Activated T-helper 1 cell treated with anti-CD3 and anti-CD28 coated beads, Interleukin-12 subunit alpha, Interleukin-12 subunit beta, Interleukin-2, Interleukin-4 antibody, amounts not matched to agents 30 ng/mL and 10 ng/mL and 1 ng/mL, durations not matched to agents 14 hours and 24 hours and 36 hours (primary cell): ENCODE results near the gene TSC22D3. TPM values are rescaled to one million over a fixed set of nuclear protein-coding genes. Genes with fewer than 3 reads are reported as not detected.

Experiments
- DNase-seq: peaks from one replicate; pipeline ENCODE4 v3.0.0; 2021; ENCODE audit warnings: low spot score
- H3K27ac Mint-ChIP-seq: one replicate; pipeline ENCODE4 v1.8.0; 2021; ENCODE audit warnings: mild to moderate bottlenecking, mixed read lengths
- H3K27me3 Mint-ChIP-seq: one replicate; pipeline ENCODE4 v1.8.0; 2022; ENCODE audit warnings: mild to moderate bottlenecking, moderate library complexity, mixed read lengths; ENCODE audit not compliant: insufficient read depth
- H3K36me3 Mint-ChIP-seq: one replicate; pipeline ENCODE4 v1.8.0; 2021; ENCODE audit warnings: low read depth, mixed read lengths
- H3K4me1 Mint-ChIP-seq: one replicate; pipeline ENCODE4 v1.8.0; 2021; ENCODE audit warnings: low read depth, mixed read lengths
- H3K4me3 Mint-ChIP-seq: one replicate; pipeline ENCODE4 v1.8.0; 2021; ENCODE audit warnings: mild to moderate bottlenecking, moderate library complexity, mixed read lengths
- H3K9me3 Mint-ChIP-seq: one replicate; pipeline ENCODE4 v1.8.0; 2021; ENCODE audit warnings: mixed read lengths
- intact Hi-C: fragments of 100-400 bp; cut with micrococcal nuclease; formaldehyde crosslinking; loops from one replicate; pipeline ENCODE4 v1.15.1; 2024
- total RNA-seq: library from RNA; stranded (reverse); gene quantifications from 2 replicates; pipeline ENCODE4 v1.2.3, GENCODE V29; 2022

The TSC22D3 gene
- total RNA-seq, 1 donor from 2014 or later = 30.6 TPM

- Mint-ChIP-seq H3K27me3 (peaks cover 2% of the 10 kb centered on the region), H3K9me3 (no peaks in the 10 kb centered on the region)
- intact Hi-C loops = no loop called here
Observed at GRCh38 chrX:107721966-107722707, 53.5 kb downstream of the TSC22D3 start.

DNA sequence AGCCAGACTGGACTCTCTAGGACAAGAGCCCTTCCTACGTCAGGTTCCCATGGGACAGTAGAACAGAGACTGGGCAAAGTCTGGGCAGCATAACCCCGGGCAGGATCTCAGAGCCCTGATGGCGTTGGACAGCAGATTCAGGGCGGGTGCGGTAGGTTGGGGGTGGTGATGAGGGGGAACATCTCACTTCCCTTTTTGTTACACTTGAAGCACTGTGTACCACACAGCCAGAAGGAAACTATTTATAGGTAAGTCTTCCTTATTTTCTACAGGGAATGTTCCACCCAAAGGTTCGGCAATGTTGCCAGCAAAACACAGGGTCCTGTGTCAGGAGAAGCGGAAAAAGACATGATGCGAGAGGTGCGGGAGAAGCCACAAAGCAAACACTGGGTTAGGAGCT, 54.3 kb downstream of the TSC22D3 start:
- intact Hi-C loops = no loop called here
- DNase-seq = no peak
- Mint-ChIP-seq H3K36me3 (no peaks in the 10 kb centered on the region), H3K9me3 (no peaks in the 10 kb centered on the region), H3K27ac (no peak overlapping the region), H3K27me3 (no peaks in the 10 kb centered on the region), H3K4me1 (peaks cover 18% of the 10 kb centered on the region), H3K4me3 (no peak overlapping the region)

More at GRCh38 chrX:107721966-107722707, 53.5 kb downstream of the TSC22D3 start:
- DNase-seq = no peak
- H3K4me1 Mint-ChIP-seq = peaks cover 16% of the 10 kb centered on the region
- H3K4me3 Mint-ChIP-seq = no peak overlapping the region
- H3K36me3 Mint-ChIP-seq = no peaks in the 10 kb centered on the region
- no peak overlapping the region for H3K27ac Mint-ChIP-seq

DNA sequence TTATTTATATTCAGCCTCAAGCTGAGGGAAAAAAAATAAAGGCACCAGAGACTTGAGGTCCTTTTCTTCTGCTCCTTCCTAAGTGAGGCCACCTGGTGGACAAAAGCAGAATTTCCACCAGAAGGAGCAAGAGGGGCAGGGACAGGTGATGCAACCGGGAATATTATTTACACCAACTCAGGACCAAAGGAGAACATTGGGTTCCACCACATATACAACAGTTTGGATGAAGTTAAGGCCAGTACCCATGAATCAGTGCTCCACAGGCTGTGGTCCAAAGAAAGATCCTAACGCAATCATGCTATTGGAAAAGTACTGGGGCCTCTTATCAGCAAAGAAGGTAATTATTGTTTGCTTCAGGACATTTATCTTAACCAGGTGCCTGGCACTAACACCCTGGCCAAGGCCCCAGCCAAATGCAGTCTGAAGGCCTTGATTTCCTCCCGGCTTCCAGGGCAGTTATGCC, 57.4 kb downstream of the TSC22D3 start:
- H3K4me1 Mint-ChIP-seq = peaks cover 36% of the 10 kb centered on the region
- no peaks in the 10 kb centered on the region for H3K9me3 Mint-ChIP-seq
- intact Hi-C loops = loop anchor here (1.0 kb wide), 4 partner anchors 59 to 373 kb away; partner anchors contain the start of genes ATG4A, NCBP2L, PRPS1 and PSMD10
- DNase-seq = peak; percentile 38
- peaks cover 11% of the 10 kb centered on the region for H3K36me3 Mint-ChIP-seq
- peak overlapping the region; percentile 87 for H3K27ac Mint-ChIP-seq
- H3K27me3 Mint-ChIP-seq = no peaks in the 10 kb centered on the region
- peak overlapping the region; percentile 93 for H3K4me3 Mint-ChIP-seq

DNA sequence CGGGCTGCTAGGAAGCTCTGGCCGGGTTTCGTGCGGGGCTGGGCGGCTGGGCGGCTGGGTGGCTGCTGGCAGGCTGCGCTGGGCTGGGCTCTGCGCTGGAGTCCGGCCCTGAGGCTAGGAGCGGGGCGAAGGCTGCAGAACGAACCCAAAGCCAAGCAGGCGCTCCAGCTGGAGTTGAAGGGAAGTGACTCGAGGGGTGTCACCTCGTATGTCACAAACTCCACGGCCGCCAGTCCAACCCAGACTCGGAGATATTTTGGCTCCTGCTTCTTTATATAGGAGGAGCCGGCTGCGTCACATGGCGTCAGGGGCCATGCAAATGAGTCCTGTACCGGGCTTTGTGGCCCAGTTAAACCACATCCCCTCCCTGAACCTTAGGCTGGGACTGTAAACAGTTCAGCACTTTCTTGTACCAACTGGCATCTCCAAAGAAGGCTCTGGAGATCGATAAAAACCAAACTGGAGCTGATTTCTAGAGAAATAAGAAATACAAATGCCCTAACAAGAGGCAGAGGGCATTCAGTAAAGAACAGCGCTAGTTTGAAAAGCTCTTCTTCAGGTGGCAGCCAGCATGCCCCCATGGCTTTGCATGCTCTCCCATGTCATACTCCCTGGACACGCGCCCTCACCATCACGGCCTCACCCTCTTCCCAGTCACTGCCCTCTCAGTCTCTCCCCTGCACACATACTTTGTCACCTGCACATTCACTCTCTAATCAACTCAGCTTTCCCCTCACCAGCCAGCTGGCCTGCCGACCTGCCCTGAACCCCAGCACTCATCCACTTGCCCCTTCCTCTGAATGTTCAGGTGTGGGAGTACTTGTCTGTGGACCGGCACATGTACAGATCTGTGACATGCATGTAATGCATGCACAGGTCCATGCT, 58.5 kb downstream of the TSC22D3 start:
- Mint-ChIP-seq H3K36me3 (peaks cover 11% of the 10 kb centered on the region), H3K27me3 (no peaks in the 10 kb centered on the region), H3K9me3 (no peaks in the 10 kb centered on the region), H3K4me1 (peaks cover 46% of the 10 kb centered on the region), H3K4me3 (peak overlapping the region; percentile 93), H3K27ac (peak overlapping the region; percentile 87)
- DNase-seq = peak; percentile 84
- intact Hi-C loops = loop anchor here (1.0 to 2.0 kb wide), 3 partner anchors 25 to 178 kb away; no protein-coding TSS in a partner anchor

DNA sequence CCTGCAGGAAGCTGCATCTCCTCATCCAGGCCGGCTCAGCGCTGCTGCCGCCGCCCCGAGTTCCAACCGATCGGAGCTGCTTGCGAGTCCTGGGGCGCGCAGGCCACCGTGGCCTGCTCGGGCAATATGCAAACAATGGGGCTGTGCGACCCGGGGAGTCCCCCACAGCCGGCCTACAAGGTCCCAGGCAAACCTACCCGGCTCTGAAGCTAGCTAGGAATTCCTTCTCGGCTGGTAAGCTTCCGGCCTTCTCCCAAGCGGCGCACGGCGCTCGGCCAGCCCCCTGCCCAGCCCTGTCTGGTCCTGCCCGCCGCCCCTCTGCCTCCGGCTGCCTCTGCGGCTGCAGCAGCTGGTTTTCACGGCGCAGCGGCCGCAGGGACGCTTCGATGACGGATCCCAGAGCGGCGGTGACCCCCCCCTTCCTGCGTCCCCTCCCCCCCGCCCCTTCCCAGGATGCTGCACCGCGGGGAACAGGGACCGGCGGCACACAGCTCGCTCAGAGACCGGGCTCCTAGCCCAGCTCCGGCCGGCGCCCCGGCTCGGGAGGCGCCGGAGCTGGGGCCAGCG, 59.4 kb downstream of the TSC22D3 start:
- H3K9me3 Mint-ChIP-seq = no peaks in the 10 kb centered on the region
- peaks cover 13% of the 10 kb centered on the region for H3K36me3 Mint-ChIP-seq
- peak overlapping the region; percentile 93 for H3K4me3 Mint-ChIP-seq
- H3K4me1 Mint-ChIP-seq = peaks cover 52% of the 10 kb centered on the region
- no peak for DNase-seq
- intact Hi-C loops = loop anchor here (2.0 kb wide), 1 partner anchor 179 kb away; no protein-coding TSS in a partner anchor
- no peaks in the 10 kb centered on the region for H3K27me3 Mint-ChIP-seq
- peak overlapping the region; percentile 92 for H3K27ac Mint-ChIP-seq

DNA sequence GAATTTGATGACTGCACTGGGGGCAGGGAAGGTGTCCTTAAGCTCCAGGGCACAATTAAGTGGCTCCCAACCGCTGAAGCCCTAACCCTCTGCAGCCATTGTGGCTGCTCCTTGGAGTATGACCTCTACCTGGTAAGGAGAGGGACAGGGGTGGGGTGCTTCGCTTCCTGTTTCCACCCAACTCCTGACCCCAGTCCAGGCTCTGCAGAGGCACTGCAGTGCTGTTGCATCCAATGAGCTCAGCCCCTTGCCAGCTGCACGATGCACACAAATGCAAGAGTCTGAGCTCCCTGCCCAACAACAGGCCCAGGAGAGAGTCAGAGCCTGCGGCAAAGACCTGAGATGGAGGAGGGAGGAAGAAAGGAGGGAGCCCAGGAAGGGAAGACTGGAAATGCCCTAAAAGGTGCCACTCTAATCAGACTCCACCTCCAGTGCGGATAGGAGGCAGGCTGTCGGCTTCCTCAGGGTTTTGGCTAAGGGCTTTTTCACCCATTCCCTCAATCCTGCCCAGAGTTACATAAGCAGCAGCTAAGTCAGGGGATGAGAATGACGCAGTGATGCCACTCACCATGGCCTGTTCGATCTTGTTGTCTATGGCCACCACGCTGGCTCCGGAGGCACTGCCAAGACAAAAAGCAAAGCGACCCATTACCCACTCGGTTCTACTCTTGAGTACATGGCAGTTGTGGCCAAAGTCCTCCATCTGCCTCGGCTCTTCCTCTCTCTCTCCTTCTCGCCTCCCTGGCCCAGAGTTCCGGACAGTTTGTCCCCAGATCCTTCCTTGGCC, 60.1 kb downstream of the TSC22D3 start:
- Mint-ChIP-seq H3K36me3 (peaks cover 14% of the 10 kb centered on the region), H3K4me3 (peak overlapping the region; percentile 93), H3K27me3 (no peaks in the 10 kb centered on the region), H3K27ac (peak overlapping the region; percentile 92), H3K4me1 (peaks cover 59% of the 10 kb centered on the region), H3K9me3 (no peaks in the 10 kb centered on the region)
- intact Hi-C loops = loop anchor here (2.0 kb wide), 1 partner anchor 179 kb away; no protein-coding TSS in a partner anchor
- DNase-seq = no peak

- no peaks in the 10 kb centered on the region for H3K9me3 Mint-ChIP-seq
- H3K27ac Mint-ChIP-seq = peak overlapping the region; percentile 55
- peaks cover 14% of the 10 kb centered on the region for H3K36me3 Mint-ChIP-seq
- H3K4me1 Mint-ChIP-seq = peaks cover 58% of the 10 kb centered on the region
- no peak for DNase-seq
- intact Hi-C loops = no loop called here
- H3K27me3 Mint-ChIP-seq = no peaks in the 10 kb centered on the region
- peak overlapping the region; percentile 30 for H3K4me3 Mint-ChIP-seq
Observed at GRCh38 chrX:107714206-107714891, 61.2 kb downstream of the TSC22D3 start.

GRCh38 chrX:107713543-107714205, 61.9 kb downstream of the TSC22D3 start:
- Mint-ChIP-seq H3K4me1 (peaks cover 56% of the 10 kb centered on the region), H3K36me3 (peaks cover 14% of the 10 kb centered on the region), H3K27me3 (no peaks in the 10 kb centered on the region), H3K27ac (peak overlapping the region; percentile 12), H3K9me3 (no peaks in the 10 kb centered on the region), H3K4me3 (no peak overlapping the region)
- intact Hi-C loops = no loop called here
- DNase-seq = no peak

DNA sequence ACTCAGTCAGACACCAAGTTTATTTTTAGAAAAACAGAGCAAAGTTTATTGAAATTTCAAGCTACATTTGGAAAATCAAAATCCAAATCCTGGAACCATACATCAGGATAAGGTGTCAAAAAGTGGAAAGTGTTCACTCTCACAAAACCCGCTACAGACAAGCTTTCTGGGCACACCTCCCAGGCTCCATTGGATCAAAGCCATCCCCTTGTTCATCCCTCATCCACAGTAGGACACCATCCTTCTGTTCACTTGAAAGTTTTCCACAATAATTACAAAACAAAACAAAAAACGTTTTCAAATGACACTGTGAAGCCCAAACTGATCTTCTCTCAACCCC, 62.4 kb downstream of the TSC22D3 start:
- H3K36me3 Mint-ChIP-seq = peaks cover 14% of the 10 kb centered on the region
- intact Hi-C loops = no loop called here
- peak overlapping the region; percentile 12 for H3K27ac Mint-ChIP-seq
- no peak overlapping the region for H3K4me3 Mint-ChIP-seq
- no peaks in the 10 kb centered on the region for H3K27me3 Mint-ChIP-seq
- peaks cover 55% of the 10 kb centered on the region for H3K4me1 Mint-ChIP-seq
- no peak for DNase-seq
- no peaks in the 10 kb centered on the region for H3K9me3 Mint-ChIP-seq

DNA sequence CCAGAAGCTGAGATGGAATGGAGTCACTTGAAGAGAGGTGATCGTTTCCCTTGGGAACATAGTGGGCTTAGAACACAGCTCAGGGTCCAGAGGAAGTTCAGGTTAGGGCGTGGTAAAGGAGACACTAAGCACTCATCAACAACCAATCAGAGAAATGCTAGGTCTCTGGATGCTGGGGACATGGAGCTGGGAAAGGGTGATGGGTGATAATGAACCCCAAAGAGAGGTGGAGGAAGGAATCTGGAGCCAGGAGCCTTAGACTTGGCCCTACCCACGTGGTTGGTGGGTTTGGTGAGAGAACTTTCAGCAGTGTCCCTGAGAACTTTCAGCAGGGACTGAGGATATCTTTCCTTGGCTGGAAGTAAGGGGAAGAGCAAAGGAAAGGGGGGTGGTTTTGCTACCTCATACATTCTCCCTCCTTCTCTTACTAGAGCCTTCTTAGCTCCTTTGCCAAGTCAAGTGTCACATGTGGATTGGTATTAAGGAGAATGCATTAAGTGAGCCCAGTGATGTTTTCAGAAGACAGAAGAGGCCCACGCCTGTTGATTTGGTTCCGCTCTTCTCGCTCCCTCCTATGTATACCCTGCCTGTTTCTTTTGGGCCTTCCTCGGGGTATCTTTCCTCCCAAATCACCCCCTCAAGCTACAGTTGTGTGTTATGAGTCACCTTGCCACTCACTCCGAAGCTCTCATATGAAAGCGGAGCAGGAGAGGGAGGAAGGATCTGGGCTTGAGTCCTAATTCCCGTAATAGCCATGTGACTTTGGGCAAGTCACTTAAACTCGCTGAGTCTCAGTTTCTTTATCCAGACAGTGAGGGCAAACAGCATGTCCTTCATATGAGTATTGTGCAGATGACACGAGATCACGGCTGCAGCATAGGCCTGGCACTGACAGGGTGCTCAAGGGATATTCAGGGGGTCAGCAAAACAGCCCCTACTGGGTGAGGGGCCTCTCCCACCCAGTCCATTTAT, 63.1 kb downstream of the TSC22D3 start:
- no peak for DNase-seq
- peaks cover 14% of the 10 kb centered on the region for H3K36me3 Mint-ChIP-seq
- H3K4me3 Mint-ChIP-seq = no peak overlapping the region
- no peaks in the 10 kb centered on the region for H3K27me3 Mint-ChIP-seq
- peak overlapping the region; percentile 37 for H3K27ac Mint-ChIP-seq
- no peaks in the 10 kb centered on the region for H3K9me3 Mint-ChIP-seq
- intact Hi-C loops = no loop called here
- H3K4me1 Mint-ChIP-seq = peaks cover 48% of the 10 kb centered on the region
